Upper lobe of left lung (tissue), 4 donors: ENCODE data around the gene LAMA3.

ENCODE experiments used
- POLR2AphosphoS5 ChIP-seq, 2 donors: sonication (generic); formaldehyde crosslinking; IDR thresholded peaks; one replicate each; pipeline ENCODE4 v1.5.1; 2017; ENCODE audit warnings: antibody characterized with exemption in 2 of 2
- TF ChIP-seq, protein P1 (sequence below), 6 experiments: fragments of 450-650 bp in 4 of 6; fragments of 200-600 bp in 2 of 6; sonication (generic) in 2 of 6; IDR thresholded peaks; one replicate each; pipeline ENCODE4 v1.5.1; 2016 to 2019; ENCODE audit warnings: antibody characterized with exemption in 6 of 6

- no peak for TF ChIP-seq POLR2AphosphoS5 (IDR thresholded peaks at IDR 0.05)
- TF ChIP-seq, protein P1, sequence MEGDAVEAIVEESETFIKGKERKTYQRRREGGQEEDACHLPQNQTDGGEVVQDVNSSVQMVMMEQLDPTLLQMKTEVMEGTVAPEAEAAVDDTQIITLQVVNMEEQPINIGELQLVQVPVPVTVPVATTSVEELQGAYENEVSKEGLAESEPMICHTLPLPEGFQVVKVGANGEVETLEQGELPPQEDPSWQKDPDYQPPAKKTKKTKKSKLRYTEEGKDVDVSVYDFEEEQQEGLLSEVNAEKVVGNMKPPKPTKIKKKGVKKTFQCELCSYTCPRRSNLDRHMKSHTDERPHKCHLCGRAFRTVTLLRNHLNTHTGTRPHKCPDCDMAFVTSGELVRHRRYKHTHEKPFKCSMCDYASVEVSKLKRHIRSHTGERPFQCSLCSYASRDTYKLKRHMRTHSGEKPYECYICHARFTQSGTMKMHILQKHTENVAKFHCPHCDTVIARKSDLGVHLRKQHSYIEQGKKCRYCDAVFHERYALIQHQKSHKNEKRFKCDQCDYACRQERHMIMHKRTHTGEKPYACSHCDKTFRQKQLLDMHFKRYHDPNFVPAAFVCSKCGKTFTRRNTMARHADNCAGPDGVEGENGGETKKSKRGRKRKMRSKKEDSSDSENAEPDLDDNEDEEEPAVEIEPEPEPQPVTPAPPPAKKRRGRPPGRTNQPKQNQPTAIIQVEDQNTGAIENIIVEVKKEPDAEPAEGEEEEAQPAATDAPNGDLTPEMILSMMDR (IDR thresholded peaks at IDR 0.05) = no peak
Measured at GRCh38 chr18:23897291-23897690, 208.0 kb downstream of the LAMA3 start.
